Measurements from ENCODE around the gene NRL.

GRCh38 chr14:24160850-24161804, 46.4 kb upstream of the NRL start, which contains the start of gene IRF9:
- TF ChIP-seq EZH2phosphoT487 (IDR thresholded peaks at IDR 0.05; ENCODE audit: low read length): no peak
- TF ChIP-seq, protein P1, sequence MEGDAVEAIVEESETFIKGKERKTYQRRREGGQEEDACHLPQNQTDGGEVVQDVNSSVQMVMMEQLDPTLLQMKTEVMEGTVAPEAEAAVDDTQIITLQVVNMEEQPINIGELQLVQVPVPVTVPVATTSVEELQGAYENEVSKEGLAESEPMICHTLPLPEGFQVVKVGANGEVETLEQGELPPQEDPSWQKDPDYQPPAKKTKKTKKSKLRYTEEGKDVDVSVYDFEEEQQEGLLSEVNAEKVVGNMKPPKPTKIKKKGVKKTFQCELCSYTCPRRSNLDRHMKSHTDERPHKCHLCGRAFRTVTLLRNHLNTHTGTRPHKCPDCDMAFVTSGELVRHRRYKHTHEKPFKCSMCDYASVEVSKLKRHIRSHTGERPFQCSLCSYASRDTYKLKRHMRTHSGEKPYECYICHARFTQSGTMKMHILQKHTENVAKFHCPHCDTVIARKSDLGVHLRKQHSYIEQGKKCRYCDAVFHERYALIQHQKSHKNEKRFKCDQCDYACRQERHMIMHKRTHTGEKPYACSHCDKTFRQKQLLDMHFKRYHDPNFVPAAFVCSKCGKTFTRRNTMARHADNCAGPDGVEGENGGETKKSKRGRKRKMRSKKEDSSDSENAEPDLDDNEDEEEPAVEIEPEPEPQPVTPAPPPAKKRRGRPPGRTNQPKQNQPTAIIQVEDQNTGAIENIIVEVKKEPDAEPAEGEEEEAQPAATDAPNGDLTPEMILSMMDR (IDR thresholded peaks at IDR 0.05; ENCODE audit: low read length): peak; percentile 69

Data from MM.1S (cell line).